SK-N-SH (cell line): ENCODE data around the gene DLEC1.

Experiments used
- EP300 ChIP-seq, 2 experiments: IDR thresholded peaks; 2 replicates each; pipeline versions ENCODE4 v1.4.0 to v1.6.1; 2012; ENCODE audit warnings: borderline replicate concordance in 1 of 2, low read depth in 1 of 2, low read length in 1 of 2
- EZH2phosphoT487 ChIP-seq: fragments of 200-600 bp; sonication (generic); IDR thresholded peaks from 2 replicates; pipeline ENCODE4 v1.6.1; 2017; ENCODE audit warnings: low read depth, mixed run types, mild to moderate bottlenecking, antibody characterized with exemption, moderate library complexity, borderline replicate concordance
- FOXM1 ChIP-seq: IDR thresholded peaks from 2 replicates; pipeline ENCODE4 v1.4.0; 2012; ENCODE audit warnings: low read depth, mild to moderate bottlenecking
- GATA2 ChIP-seq: sonication (generic); formaldehyde crosslinking; IDR thresholded peaks from 2 replicates; pipeline ENCODE4 v1.5.0; 2020; ENCODE audit warnings: mild to moderate bottlenecking, missing genetic modification reagents
- IRF3 ChIP-seq: fragments of 150-350 bp; IDR thresholded peaks from 2 replicates; pipeline ENCODE4 v1.6.1; 2016; ENCODE audit warnings: mild to moderate bottlenecking, low read depth, low read length
- JUND ChIP-seq: IDR thresholded peaks from 2 replicates; pipeline ENCODE4 v1.4.0; 2012
- NFIC ChIP-seq: IDR thresholded peaks from 2 replicates; pipeline ENCODE4 v1.4.0; 2012; ENCODE audit warnings: borderline replicate concordance
- PBX3 ChIP-seq: IDR thresholded peaks from 2 replicates; pipeline ENCODE4; 2012
- RAD21 ChIP-seq: IDR thresholded peaks from 2 replicates; pipeline ENCODE4 v1.6.1; 2012; ENCODE audit warnings: mild to moderate bottlenecking, low read length
- TF ChIP-seq, protein P1 (sequence below): fragments of 200-600 bp; sonication (generic); IDR thresholded peaks from 2 replicates; pipeline ENCODE4 v1.6.1; 2017; ENCODE audit warnings: antibody characterized with exemption, mild to moderate bottlenecking, moderate library complexity

DNA sequence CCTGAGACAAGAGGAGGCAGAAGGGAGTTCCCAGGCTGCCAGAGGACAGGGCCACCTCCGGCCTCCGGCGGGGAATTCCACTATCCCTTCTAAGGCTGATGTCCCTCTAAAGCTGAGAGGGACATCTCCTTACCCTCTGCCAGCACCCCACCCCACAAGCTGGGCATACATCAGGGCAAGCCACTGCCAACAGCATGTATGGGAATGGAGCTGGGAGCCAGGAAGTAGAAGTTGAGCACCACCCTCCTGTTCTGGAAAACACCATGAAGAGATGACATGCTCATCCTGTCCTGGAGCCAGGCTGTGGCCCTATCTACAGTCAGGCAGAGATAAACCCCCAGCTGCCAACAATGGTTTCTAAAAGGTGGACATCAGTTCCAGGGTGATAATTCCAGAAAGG lies 16.7 kb upstream of the DLEC1 start:
- no peak for TF ChIP-seq GATA2
- TF ChIP-seq EP300 (IDR thresholded peaks at IDR 0.05; ENCODE audit: borderline replicate concordance in 1 of 2, low read depth in 1 of 2, low read length in 1 of 2): no peak
- no peak for TF ChIP-seq FOXM1
- TF ChIP-seq JUND: no peak
- TF ChIP-seq, protein P1, sequence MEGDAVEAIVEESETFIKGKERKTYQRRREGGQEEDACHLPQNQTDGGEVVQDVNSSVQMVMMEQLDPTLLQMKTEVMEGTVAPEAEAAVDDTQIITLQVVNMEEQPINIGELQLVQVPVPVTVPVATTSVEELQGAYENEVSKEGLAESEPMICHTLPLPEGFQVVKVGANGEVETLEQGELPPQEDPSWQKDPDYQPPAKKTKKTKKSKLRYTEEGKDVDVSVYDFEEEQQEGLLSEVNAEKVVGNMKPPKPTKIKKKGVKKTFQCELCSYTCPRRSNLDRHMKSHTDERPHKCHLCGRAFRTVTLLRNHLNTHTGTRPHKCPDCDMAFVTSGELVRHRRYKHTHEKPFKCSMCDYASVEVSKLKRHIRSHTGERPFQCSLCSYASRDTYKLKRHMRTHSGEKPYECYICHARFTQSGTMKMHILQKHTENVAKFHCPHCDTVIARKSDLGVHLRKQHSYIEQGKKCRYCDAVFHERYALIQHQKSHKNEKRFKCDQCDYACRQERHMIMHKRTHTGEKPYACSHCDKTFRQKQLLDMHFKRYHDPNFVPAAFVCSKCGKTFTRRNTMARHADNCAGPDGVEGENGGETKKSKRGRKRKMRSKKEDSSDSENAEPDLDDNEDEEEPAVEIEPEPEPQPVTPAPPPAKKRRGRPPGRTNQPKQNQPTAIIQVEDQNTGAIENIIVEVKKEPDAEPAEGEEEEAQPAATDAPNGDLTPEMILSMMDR: no peak
- no peak for TF ChIP-seq EZH2phosphoT487
- TF ChIP-seq NFIC: no peak
- TF ChIP-seq PBX3: no peak
- TF ChIP-seq RAD21: no peak
- no peak for TF ChIP-seq IRF3
